ENCODE results near the gene ADAMTS3.

ADAMTS3 gene

GRCh38 chr4:72418458-72418857, 150.6 kb downstream of the ADAMTS3 start:
- DNase-seq (ENCODE audit: low read depth in 2 of 2) = no peak

DNA sequence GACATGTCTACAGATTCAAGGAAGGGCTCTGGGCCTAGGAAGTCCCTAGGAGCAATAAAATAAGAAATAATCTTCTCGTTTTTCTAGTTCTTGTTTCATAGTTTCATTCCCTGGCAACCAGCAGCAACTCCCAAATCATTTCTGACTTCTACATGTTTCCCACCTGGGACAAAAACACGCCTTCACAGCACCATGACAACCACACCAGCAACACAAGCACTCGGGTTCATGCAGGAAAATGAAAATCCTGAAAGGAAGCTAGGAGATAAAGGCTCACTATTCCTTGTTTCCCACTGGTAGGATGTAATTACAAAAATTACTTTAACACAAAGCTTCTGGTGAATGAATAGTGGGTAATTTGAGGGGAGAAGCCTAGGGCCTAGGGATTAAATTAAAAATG, 158.9 kb downstream of the ADAMTS3 start:
- no peak for DNase-seq (ENCODE audit: low read depth in 2 of 2)

GRCh38 chr4:72408568-72408967, 160.5 kb downstream of the ADAMTS3 start:
- DNase-seq (ENCODE audit: low read depth in 2 of 2) = no peak

GRCh38 chr4:72405417-72405816, 163.6 kb downstream of the ADAMTS3 start:
- no peak for DNase-seq (ENCODE audit: low read depth in 2 of 2)

- no peak for DNase-seq (ENCODE audit: low read depth in 2 of 2)
These were observed 171.7 kb downstream of the ADAMTS3 start for GRCh38 chr4:72397314-72397713.

DNA sequence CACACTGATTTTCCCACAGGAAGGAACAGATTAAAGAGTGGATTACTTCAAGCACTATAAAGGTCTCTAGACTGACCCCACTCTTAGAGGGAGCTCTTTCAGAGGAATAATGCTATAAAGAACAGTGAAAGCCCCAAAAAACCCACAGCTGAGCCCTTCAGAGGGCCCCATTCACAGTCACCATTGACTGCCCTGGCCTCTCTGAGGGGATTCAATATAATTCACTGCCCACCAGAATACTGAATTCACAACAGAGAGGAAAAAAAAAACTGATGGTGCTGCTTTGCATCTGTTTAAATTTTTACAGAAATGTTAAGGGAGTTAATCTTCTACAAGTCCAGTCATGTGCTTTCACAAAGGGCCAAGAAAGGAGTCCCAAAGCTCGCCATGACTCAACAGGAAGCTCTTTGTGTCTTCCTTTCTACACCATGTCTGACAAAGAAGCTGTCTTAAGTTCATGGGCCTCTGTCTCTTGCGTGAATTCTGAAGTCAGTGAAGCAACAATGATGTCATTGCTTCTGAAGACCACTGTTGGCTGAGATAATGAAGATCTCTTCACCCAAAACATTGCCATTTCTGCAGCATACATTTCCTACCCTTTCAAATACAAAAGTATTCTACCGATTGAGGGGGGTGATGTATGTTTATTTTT, 174.9 kb downstream of the ADAMTS3 start:
- DNase-seq (ENCODE audit: low read depth in 2 of 2) = no peak

DNA sequence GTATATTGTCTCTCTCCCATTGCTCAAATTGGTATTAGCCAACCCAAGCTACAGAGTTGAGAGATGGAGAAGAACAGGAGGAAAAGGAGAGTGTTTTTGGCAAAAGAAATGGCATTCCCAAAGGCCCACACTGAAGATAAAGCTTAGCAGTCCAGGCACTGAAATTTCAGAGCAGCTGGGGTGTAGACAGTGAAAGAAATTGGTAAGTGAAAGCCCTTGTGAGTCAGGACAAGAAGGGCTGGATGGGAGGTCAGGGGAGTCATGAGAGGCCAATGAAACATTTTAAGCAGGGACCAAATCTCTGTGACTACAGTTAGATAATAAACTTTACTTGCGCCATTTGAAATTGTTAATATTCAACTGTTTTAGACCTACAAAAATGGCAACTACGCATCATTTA, 177.7 kb downstream of the ADAMTS3 start:
- no peak for DNase-seq (ENCODE audit: low read depth in 2 of 2)

GRCh38 chr4:72390409-72390808, 178.6 kb downstream of the ADAMTS3 start:
- no peak for DNase-seq (ENCODE audit: low read depth in 2 of 2)

GRCh38 chr4:72388521-72388920, 180.5 kb downstream of the ADAMTS3 start:
- DNase-seq (ENCODE audit: low read depth in 2 of 2) = no peak

- no peak for DNase-seq (ENCODE audit: low read depth in 2 of 2)
These were observed 181.1 kb downstream of the ADAMTS3 start for GRCh38 chr4:72387959-72388358.

- DNase-seq (ENCODE audit: low read depth in 2 of 2) = no peak
These were observed 185.6 kb downstream of the ADAMTS3 start for GRCh38 chr4:72383439-72383838.

- no peak for DNase-seq (ENCODE audit: low read depth in 2 of 2)
These were observed 190.1 kb downstream of the ADAMTS3 start for GRCh38 chr4:72378901-72379300.

DNA sequence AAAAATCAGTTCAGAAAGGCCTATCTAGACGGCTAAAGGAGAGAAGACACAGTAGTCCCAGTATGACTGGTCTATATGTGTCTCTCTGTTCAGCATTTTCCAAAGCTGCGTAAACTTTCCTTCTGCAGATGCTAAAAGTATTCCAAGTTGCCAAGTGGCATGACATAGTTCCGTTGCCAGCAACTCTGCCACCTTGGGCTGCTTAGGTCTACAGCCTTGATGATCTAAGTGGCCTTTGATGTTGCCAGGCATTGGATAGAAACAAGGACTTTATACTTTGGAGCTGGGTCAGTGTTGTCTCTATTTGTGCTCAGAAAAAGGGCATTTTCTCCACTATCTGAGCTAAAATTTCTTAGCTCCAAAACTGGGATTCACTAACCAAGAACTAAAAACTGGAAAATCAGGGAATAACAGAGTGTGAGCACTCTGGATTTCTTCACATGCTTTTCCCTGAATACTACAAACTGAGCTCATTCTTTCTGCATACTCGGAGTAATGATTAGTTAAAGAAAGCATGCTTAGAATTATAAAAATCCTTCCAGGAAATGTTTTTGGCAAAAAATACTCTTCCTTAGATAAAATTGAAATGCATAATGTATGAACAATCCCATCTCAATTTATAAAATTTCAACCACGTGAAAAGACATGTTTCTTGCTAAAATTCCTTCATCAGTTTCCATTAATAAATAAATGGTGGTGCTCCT, 191.4 kb downstream of the ADAMTS3 start:
- no peak for DNase-seq (ENCODE audit: low read depth in 2 of 2)

DNA sequence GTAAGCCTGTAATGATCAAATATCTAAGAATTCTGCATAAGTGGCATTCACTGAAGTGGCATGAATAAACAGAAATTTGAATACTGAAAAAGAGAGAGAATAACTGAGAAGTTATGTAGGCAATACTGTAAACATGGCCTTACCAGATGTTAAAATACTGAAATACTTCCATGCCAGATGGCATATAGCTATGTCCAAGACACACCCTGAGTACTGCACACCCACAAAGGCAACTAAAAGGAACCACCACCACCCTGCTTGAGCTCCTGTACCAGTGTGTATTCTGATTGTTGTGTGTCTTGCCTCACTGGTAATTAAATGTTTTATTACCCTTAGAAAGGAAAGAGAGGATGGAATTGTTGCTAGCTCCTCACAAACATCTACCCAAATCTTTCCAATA, 192.1 kb downstream of the ADAMTS3 start:
- DNase-seq (ENCODE audit: low read depth in 2 of 2) = no peak

DNA sequence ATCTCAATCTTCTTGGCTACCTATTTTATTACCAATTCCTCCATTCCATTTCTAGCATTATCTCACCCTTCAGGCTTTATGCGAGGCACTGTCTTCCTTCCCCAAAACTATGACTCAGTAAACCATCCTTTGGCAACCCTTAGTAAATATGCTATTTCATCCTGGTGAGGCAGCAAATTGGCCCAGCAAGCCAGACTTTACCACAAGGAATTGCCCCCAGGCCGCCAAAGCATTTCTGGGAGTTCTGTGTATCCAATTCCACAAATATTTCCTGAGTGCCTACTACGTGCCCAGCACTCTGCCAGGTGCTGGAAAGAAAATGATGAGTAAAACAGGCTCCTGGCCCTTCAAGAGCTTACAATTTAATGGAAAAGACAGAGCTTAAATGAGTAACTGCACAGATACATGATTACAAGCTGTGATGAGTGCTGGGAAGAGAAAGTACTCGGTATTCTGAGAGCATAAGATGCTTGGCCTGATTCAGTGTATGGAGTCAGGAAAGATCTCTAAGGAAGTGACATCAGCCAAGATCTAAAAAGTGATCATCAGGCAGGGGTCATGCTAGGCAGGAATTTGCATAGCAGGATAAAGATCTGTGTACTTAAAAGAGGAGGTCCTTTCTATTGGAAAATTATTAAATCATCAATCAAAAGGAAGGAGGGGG, 193.8 kb downstream of the ADAMTS3 start:
- DNase-seq (ENCODE audit: low read depth in 2 of 2) = no peak

DNA sequence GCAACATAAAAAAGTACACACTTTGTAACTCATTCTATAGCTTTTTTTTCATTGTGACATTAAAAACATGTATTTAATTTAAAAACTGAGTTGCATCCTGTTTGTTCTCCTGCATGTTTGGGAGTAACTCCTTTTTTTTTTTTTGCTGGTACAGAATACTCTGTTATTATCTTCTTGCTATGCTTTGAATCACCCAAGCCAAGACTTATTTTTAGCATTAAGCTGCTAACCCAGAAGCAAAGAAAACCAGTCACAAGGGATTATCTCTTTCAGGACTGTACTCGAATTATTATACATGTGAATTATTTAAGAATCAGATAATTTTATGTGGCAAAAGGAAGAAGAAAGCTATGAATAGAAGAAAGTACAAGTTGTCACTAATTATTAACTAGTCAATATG, 194.9 kb downstream of the ADAMTS3 start:
- no peak for DNase-seq (ENCODE audit: low read depth in 2 of 2)

- DNase-seq (ENCODE audit: low read depth in 2 of 2) = no peak
These were observed 202.4 kb downstream of the ADAMTS3 start for GRCh38 chr4:72366601-72367000.

DNA sequence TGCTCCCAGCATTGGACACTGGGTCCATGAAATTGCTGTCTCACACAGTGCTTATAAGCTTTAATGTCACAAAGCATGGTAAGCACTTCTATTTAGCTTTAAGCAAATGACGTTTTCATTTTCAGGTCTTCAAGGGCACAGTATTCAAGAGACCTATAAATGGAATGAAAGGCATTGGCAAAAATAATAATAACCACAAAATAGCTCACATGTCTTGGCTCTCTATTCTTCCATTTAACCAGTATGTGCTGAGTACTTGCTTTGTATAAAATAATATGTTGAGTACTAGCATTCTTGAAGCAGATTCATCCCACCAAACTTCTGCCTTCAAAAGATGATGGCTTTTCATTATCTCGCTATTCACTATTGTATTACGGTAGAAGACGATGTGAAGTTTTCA, 203.0 kb downstream of the ADAMTS3 start:
- no peak for DNase-seq (ENCODE audit: low read depth in 2 of 2)

GRCh38 chr4:72365016-72365415, 204.0 kb downstream of the ADAMTS3 start:
- DNase-seq (ENCODE audit: low read depth in 2 of 2) = no peak

DNA sequence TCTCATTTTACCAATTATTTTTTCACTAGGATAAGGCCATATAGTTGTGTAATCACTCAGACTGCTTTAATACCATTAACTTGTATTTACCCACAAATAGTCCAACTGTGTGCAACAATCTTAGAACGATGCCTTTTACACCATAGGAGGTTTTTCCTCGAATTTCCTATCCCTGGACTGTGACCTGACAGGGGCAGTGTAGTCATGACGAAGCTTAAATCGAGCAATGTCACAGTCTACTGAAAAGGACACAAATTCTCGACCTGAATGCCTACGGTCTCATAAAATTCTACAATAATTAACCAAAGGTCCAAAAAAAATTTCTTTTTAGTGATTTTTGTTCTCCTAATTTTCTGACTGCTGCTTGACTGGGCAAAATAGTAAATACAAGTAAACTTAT, 208.9 kb downstream of the ADAMTS3 start:
- DNase-seq (ENCODE audit: low read depth in 2 of 2) = no peak

DNA sequence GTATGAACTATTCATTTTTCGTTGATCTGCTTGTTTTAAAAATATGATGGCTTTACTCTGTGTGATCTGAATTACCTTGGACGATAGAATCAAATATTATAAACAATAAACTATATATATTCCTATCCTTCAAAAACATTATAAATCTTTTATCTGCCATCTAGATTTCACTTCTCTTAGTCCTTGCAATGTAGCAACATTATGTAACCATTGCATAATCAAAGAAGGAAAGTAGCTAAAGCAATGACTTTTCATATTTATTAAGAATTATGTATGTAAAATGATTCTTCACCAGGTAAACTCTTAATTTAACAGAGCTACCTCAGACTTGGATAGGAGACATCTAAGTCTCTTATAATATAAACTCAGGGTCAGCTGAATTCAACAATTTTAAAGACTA, 210.5 kb downstream of the ADAMTS3 start:
- DNase-seq (ENCODE audit: low read depth in 2 of 2) = no peak

DNA sequence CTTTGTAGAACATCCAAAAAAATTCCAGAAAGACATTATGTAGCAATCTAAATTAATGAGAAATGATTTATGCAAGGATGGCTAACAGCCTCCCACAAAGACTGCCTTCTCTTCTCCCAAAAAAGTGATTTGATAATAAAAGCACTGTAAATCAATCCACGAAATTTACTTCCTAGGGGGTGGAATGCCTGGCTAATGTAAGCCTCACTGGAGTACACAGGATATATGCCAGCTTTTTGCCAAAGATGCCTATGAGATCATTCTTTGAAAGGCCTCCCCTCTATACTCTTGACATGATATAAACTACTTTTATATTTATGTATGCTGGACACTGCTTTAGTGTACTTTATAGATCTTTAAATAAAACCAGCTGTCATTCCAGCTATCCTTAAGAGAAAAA, 211.1 kb downstream of the ADAMTS3 start:
- no peak for DNase-seq (ENCODE audit: low read depth in 2 of 2)

GRCh38 chr4:72352711-72353110, 216.3 kb downstream of the ADAMTS3 start:
- no peak for DNase-seq (ENCODE audit: low read depth in 2 of 2)
